ENCODE data around the gene MSLN.

DNA sequence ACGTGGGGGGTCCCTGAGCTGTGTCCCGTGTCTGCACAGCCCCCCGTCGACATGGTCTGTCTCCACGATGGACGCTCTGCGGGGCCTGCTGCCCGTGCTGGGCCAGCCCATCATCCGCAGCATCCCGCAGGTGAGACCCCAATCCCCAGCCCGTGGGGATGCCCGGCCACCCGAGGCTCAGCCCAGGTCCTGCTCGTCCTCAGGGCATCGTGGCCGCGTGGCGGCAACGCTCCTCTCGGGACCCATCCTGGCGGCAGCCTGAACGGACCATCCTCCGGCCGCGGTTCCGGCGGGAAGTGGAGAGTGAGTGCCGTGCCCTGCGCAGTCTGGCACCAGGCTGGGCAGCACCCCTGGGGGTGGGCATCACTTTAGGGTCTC lies 4.9 kb downstream of the MSLN start:
- TF ChIP-seq FOXP2 (optimal IDR thresholded peaks at IDR 0.05; ENCODE audit: control extremely low read depth, extremely low read length, insufficient read depth): no peak
- no peak for TF ChIP-seq EZH2 (IDR thresholded peaks at IDR 0.05)
